CD4-positive, alpha-beta T cell treated with Interleukin-10 for 1 hour (primary cell): ENCODE measurements around the gene USP8.

ENCODE experiments used
- DNase-seq: peaks from one replicate; pipeline ENCODE4 v3.0.0-alpha.2; 2020

Gene USP8

GRCh38 chr15:50546566-50546965, 122.4 kb downstream of the USP8 start, which contains the start of gene USP50:
Gene USP50, minus strand, starts transcription at chr15:50546666. Its CDS starts 141 bp downstream, at chr15:50546525.
- DNase-seq, result no peak

DNA sequence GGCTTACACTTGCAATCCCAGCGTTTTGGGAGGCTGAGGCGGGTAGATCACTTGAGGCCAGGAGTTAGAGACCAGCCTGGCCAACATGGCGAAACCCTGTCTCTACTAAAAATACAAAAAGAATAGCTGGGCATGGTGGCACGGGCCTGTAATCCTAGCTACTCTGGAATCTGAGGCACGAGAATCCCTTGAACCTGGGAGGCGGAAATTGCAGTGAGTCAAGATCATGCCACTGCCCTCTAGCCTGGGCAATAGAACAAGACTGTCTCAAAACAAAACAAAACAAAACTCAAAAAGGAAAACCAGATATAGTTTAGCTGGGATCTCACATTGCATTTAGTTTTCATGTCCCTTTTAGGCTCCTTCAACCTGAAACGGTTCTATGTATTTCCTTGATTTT, 125.1 kb downstream of the USP8 start:
- DNase-seq, result no peak

DNA sequence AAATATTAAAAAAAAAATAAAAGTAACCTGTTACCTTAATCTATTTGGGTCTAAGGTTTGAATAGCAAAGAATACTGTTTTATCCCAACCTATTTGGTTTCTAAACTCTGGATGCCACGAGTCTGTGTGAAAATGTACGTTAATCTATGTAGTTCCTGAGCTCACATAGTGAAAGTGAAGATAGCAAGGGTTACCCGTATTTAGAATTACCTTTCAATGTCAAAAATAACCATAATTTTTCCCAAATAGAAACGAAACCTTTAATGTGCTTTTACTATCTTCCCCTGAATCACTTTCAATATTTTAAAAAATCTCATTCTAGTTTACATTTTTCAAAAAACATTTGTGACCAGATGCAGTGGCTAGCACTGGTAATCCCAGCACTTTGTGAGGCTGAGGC, 128.0 kb downstream of the USP8 start:
- no peak for DNase-seq

DNA sequence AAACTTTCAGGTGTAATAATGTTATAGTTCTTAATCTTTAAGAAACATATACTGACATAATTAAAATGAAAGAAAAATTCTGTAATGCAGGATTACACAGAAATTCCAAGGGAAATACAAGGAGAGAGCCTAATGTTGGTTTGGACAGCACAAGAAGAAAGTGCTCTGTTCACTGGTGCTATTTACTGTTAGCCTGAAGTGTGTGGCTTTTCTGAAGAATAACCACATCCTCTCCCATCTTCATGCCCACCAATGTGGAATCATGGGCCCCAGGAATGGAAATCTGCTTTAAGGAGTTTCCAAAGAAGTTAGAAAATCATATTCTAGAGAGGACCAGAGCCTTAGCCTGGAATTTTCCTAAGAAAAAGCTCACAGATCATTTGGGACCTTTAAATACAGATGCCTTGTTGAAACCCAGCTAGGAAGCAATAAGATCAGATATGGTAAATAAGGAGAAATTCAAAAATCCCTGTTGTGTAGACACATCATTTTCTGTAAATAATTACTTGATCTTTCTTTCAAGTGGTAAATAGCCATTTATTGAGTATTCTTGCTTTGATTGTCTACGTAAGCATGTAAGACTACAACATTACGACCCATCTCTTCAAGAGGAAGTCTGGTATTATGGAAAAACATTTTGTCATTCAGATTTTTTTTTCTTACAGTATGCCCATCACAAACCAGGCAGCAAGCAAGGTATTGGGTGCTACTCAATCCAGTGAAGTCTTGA, 132.6 kb downstream of the USP8 start:
- DNase-seq, result no peak

GRCh38 chr15:50558012-50558411, 133.8 kb downstream of the USP8 start:
- no peak for DNase-seq

DNA sequence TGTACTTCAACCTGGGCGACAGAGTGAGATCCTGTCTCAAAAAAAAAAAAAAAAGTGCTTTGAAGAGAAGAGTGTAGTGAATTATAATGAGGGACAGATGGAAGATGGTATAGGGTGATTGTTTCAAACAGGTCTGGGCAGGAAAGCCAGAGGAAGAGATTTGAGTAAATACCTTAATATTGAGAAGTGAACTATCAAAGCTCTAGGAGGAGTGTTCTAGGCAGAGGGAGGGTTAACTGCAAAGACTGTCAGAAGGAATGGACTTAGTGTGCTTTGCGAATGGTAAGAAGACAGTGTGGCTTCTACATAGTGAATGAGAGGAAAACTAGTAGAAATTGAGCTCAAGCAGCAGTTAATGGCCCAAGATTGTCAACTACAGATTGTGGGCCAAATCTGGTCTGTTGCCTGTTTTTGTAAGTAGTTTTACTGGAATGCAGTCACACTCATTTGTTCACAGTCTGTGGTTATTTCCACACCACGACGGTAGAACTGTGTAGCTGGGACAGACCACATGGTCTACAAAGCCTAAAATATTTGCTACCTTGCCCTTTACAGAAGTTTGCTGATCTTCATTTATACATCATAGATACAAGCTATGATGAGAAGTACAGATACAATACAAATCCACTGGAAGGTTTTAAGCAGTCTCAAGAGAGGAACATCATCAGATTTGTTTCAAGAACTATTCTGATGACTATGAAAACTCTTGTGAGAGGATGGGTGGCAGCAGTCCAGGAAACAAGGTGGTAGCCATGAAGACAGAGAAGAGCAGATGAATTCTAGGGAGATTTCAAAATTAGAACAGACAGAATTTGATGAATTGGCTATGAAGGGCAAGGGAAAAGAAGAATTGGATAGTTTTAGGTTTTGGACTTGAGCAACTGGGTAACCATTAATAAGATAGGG, 138.8 kb downstream of the USP8 start:
- no peak for DNase-seq

GRCh38 chr15:50563756-50564155, 139.6 kb downstream of the USP8 start:
- DNase-seq, result no peak
